Islet of Langerhans (tissue), 1 donor: Measurements from ENCODE around the gene HBQ1.
"Not testable (repeated sequence)": the region's sequence is repeated elsewhere in the genome, so short reads cannot be mapped to it uniquely, and the experiment has no call there.

Experiments used
- FAIRE-seq: peaks from one replicate; lab custom pipeline; 2011; peaks lifted over from hg19 to GRCh38; lab: Jason Lieb, UNC

The HBQ1 gene

GRCh38 chr16:160691-161190, 19.5 kb upstream of the HBQ1 start:
- FAIRE-seq, result no peak

- FAIRE-seq, result no peak
These were observed 17.8 kb upstream of the HBQ1 start for GRCh38 chr16:162271-162991.

DNA sequence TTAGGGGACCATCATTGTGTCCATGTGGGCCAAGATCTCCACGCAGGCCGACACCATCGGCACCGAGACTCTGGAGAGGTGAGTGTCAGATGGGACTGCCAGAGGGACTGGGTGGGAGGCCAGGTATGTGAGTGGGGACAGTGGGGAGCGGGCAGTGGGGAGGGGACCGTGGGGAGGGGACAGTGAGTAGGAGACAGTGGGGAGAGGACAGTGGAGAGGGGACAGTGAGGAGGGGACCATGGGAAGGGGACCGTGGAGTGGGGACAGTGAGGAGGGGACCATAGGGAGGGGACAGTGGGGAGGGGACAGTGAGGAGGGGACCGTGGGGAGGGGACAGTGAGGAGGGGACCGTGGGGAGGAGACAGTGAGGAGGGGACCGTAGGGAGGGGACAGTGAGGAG, 17.1 kb upstream of the HBQ1 start:
- FAIRE-seq, result not testable (repeated sequence)

DNA sequence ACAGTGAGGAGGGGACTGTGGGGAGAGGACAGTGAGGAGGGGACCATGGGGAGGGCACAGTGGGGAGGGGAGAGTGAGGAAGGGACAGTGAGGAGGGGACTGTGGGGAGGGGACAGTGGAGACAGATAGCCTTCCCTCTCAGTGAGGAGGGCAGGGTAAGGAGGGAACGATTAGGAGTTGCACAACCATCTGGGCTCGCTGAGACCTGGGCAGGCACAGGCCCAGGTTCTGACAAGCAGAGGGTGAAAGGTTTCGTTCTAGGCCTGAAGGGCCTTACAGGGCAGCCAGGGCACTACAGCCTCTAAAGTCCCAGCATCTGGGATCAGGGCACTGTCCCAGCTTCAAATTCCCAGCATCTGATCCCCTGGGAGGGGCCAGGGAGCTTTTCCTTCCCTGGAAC, 16.6 kb upstream of the HBQ1 start:
- FAIRE-seq, result not testable (repeated sequence)

DNA sequence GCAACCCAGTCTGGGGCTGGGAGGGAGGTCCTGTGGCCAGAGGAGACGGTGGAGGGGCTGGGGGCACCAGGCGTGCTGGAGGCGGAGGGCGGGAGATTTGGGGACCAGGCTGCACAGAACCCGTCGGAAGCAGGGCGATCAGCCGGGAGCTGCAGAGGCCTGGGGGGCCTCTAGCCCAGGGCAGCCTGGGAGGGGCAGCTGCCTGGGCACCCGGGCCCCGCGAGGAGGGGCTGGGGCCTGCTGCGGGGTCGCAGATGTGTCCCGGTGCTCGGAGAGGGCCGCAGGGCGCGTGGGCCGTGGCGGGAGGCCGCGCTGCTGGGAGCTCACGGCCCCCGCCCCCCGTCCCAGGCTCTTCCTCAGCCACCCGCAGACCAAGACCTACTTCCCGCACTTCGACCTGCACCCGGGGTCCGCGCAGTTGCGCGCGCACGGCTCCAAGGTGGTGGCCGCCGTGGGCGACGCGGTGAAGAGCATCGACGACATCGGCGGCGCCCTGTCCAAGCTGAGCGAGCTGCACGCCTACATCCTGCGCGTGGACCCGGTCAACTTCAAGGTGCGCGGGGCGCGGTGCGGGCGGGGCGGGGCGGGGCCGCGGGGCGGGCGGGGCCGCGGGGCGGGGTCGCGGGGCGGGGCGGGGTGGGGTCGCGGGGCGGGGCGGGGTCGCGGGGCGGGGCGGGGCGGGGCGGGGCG, 16.0 kb upstream of the HBQ1 start:
- FAIRE-seq, result not testable (repeated sequence)

- no peak for FAIRE-seq
These were observed 15.3 kb upstream of the HBQ1 start for GRCh38 chr16:164827-165538.

- no peak for FAIRE-seq
These were observed 14.5 kb upstream of the HBQ1 start, which contains the start of gene HBM for GRCh38 chr16:165539-166374. HBM (plus strand) TSS chr16:165978; CDS start chr16:165998, 20 bp downstream.

GRCh38 chr16:166375-167121, 13.7 kb upstream of the HBQ1 start:
- FAIRE-seq, result no peak

DNA sequence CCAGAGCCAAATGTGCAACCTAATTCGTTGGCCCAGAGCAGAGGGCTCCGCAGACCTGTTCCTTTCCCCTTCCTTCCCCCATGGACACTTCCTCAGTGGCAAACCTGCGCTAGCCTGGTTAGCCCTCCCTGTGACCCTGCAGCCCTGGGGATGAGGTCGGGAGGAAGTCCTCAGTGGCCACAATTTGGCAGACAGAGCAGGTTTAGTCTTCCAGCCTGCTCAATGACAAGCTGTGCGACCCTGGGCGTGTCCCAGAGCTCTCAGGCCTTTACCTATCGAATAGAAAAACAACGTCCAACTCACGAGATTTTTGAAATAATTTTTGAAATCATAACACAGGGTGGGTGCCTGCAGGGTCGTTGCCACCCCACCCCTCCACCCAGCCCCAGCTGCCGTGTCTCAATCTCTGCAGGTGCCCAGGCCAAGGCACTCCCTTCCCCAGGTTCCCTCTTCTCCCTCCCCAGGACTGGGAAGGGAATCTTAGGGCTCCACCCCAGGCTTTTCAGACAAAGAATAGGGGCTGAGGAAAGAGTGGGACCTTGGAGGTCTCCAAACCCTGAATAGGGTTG, 13.1 kb upstream of the HBQ1 start:
- FAIRE-seq, result no peak

GRCh38 chr16:168424-168823, 11.8 kb upstream of the HBQ1 start:
- no peak for FAIRE-seq

DNA sequence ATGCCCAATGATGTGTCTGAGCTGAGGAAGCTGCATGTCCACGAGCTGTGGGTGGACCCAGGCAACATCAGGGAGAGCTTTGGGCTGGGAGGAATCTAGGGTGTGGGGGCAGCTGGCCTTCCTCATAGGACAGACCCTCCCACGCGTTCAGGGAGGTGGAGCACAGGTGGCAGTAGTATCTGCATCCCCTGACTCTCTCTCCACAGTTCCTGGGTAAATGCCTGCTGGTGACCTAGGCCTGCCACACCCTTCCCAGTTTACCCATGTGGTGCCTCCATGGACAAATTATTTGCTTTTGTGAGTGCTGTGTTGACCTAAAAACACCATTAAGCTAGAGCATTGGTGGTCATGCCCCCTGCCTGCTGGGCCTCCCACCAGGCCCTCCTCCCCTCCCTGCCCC, 11.2 kb upstream of the HBQ1 start:
- FAIRE-seq, result no peak

DNA sequence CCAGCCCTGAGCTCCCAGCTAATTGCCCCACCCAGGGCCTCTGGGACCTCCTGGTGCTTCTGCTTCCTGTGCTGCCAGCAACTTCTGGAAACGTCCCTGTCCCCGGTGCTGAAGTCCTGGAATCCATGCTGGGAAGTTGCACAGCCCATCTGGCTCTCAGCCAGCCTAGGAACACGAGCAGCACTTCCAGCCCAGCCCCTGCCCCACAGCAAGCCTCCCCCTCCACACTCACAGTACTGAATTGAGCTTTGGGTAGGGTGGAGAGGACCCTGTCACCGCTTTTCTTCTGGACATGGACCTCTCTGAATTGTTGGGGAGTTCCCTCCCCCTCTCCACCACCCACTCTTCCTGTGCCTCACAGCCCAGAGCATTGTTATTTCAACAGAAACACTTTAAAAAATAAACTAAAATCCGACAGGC, 10.2 kb upstream of the HBQ1 start:
- not testable (repeated sequence) for FAIRE-seq

DNA sequence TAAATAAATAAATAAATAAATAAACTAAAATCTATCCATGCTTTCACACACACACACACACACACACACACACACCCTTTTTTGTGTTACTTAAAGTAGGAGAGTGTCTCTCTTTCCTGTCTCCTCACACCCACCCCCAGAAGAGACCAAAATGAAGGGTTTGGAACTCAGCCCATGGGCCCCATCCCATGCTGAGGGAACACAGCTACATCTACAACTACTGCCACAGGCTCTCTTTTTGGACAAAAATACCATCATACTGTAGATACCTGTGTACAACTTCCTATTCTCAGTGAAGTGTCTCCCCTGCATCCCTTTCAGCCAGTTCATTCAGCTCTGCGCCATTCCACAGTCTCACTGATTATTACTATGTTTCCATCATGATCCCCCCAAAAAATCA, 9.5 kb upstream of the HBQ1 start:
- FAIRE-seq, result no peak

- not testable (repeated sequence) for FAIRE-seq
These were observed 7.8 kb upstream of the HBQ1 start, which contains the start of gene HBA2 for GRCh38 chr16:172374-172941. HBA2 (plus strand) TSS chr16:172876; CDS start chr16:172913, 37 bp downstream.

DNA sequence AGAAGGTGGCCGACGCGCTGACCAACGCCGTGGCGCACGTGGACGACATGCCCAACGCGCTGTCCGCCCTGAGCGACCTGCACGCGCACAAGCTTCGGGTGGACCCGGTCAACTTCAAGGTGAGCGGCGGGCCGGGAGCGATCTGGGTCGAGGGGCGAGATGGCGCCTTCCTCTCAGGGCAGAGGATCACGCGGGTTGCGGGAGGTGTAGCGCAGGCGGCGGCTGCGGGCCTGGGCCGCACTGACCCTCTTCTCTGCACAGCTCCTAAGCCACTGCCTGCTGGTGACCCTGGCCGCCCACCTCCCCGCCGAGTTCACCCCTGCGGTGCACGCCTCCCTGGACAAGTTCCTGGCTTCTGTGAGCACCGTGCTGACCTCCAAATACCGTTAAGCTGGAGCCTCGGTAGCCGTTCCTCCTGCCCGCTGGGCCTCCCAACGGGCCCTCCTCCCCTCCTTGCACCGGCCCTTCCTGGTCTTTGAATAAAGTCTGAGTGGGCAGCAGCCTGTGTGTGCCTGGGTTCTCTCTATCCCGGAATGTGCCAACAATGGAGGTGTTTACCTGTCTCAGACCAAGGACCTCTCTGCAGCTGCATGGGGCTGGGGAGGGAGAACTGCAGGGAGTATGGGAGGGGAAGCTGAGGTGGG, 6.9 kb upstream of the HBQ1 start:
- not testable (repeated sequence) for FAIRE-seq

GRCh38 chr16:173928-174769, 6.1 kb upstream of the HBQ1 start:
- not testable (repeated sequence) for FAIRE-seq

- no peak for FAIRE-seq
These were observed 5.0 kb upstream of the HBQ1 start for GRCh38 chr16:175011-175949.

DNA sequence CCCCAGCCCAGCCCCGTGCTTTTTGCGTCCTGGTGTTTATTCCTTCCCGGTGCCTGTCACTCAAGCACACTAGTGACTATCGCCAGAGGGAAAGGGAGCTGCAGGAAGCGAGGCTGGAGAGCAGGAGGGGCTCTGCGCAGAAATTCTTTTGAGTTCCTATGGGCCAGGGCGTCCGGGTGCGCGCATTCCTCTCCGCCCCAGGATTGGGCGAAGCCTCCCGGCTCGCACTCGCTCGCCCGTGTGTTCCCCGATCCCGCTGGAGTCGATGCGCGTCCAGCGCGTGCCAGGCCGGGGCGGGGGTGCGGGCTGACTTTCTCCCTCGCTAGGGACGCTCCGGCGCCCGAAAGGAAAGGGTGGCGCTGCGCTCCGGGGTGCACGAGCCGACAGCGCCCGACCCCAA, 4.3 kb upstream of the HBQ1 start:
- not testable (repeated sequence) for FAIRE-seq
